Measurements from ENCODE around the gene FHIP2A.
"Not testable (repeated sequence)": the region's sequence is repeated elsewhere in the genome, so short reads cannot be mapped to it uniquely, and the experiment has no call there.

Gene FHIP2A, protein sequence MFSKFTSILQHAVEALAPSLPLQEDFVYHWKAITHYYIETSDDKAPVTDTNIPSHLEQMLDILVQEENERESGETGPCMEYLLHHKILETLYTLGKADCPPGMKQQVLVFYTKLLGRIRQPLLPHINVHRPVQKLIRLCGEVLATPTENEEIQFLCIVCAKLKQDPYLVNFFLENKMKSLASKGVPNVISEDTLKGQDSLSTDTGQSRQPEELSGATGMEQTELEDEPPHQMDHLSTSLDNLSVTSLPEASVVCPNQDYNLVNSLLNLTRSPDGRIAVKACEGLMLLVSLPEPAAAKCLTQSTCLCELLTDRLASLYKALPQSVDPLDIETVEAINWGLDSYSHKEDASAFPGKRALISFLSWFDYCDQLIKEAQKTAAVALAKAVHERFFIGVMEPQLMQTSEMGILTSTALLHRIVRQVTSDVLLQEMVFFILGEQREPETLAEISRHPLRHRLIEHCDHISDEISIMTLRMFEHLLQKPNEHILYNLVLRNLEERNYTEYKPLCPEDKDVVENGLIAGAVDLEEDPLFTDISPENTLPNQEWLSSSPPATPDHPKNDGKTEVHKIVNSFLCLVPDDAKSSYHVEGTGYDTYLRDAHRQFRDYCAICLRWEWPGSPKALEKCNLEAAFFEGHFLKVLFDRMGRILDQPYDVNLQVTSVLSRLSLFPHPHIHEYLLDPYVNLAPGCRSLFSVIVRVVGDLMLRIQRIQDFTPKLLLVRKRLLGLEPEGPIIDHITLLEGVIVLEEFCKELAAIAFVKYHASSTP

DNA sequence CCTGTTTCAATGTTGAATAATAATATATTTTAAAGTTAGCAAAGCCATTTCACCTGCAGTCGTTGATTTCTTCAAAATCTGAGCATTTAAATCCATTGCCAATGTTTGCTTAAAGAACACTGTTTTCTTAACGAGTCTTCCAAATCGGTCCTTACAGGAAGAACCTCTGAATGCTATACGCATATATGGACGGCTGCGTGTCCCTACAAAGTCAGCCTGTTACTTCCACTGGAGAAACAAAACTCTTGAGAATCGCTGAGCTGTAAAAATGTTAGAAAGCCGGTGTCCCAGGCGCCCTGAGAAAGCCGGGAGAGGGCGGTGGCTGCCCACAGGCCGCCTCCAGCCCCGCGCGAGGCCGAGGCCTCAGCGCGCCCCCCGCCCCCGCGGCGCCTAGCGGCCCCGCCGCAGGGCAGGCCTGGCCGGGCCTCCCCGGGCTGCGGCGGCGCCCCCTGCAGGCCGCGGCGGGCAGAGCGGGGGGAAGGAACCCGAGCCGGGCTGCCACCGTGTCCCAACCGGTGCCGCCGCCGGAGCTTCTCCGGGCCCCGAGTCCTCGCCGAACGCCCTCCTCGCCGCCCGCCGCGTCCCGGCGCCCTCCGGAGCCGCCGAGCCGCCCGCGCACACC is at the start of gene FHIP2A:
TSS of gene FHIP2A (plus strand) at position 488 of the 622 bp plus-strand sequence. CDS start 299 bp downstream, outside the sequence.
- Histone ChIP-seq H3K9me3 (ENCODE audit: control insufficient read depth in 5 of 5, low read length in 5 of 5) (no peaks in the 10 kb centered on the region), H3K4me1 (ENCODE audit: control insufficient read depth in 5 of 5, insufficient read depth in 5 of 5, low read length in 5 of 5) (peaks cover 0 to 44% (median 30%) of the 10 kb centered on the region in 5 donors), H3K27ac (ENCODE audit: low read depth, low read length) (peak within 1 kb of the TSS; percentile 93), H3K27me3 (ENCODE audit: control insufficient read depth in 5 of 5, insufficient read depth in 4 of 5, low read length in 5 of 5) (no peaks in the 10 kb centered on the region), H3K4me3 (ENCODE audit: low read depth in 1 of 5, low read length in 5 of 5) (peak within 1 kb of the TSS; percentile 69 to 90 (median 83)), H3K36me3 (ENCODE audit: control insufficient read depth in 5 of 5, insufficient read depth in 5 of 5, low read length in 5 of 5) (no peaks in the 10 kb centered on the region), H3K9ac (ENCODE audit: low read length in 5 of 5) (peak within 1 kb of the TSS; percentile 78 to 99 (median 93))

DNA sequence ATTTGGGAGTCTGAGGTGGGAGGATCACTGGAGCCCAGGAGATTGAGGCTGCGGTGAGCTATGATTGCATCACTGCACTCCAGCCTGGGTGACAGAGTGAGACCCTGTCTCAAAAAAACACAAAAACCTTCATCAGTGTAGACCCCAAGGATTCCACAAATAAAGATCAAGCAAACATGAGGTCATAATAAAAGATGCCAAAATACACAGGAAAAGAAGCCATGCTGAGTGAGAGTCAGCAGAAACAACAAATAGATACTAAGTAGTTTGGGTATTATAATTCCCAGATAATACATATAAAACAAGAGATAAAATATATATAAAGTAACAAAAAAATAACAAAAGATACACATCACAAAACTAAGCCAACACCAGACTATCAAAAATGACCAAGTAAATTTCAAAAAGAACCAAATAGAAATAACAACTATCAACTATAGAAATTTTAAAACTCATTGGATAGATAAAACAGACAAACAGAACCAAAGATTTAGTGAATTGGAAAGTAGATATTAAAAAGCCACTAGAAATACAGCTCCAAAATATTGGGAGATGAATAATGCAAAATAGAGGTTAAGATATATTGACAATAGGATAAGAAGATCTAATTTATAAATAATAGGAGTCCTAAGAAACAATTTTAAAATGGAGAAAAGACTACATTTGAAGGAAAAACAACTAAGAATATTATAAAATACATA is 48.9 kb upstream of the FHIP2A start:
- H3K27me3 ChIP-seq (ENCODE audit: control insufficient read depth in 5 of 5, insufficient read depth in 4 of 5, low read length in 5 of 5): no peaks in the 10 kb centered on the region
- no peaks in the 10 kb centered on the region for H3K9me3 ChIP-seq (ENCODE audit: control insufficient read depth in 5 of 5, low read length in 5 of 5)
- H3K4me1 ChIP-seq (ENCODE audit: control insufficient read depth in 5 of 5, insufficient read depth in 5 of 5, low read length in 5 of 5): peaks cover 0 to 10% (median 6%) of the 10 kb centered on the region in 5 donors
- no peak overlapping the region for H3K9ac ChIP-seq (ENCODE audit: low read length in 5 of 5)
- no peak overlapping the region for H3K4me3 ChIP-seq (ENCODE audit: low read depth in 1 of 5, low read length in 5 of 5)
- H3K36me3 ChIP-seq (ENCODE audit: control insufficient read depth in 5 of 5, insufficient read depth in 5 of 5, low read length in 5 of 5): no peaks in the 10 kb centered on the region
- no peak overlapping the region for H3K27ac ChIP-seq (ENCODE audit: low read depth, low read length)

DNA sequence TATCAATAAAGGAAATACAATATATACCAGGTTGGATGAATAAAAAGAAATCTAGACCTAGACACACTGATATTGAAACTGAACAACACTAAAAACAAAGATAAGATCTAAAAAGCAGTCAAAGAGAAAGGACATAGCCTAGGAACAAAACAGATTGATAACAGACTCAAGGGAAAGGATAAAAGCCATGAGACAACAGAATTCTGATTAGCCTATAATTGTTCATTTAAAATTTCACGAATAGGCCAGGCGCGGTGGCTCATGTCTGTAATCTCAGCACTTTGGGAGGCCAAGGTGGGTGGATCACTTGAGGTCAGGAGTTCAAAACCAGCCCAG is 48.4 kb upstream of the FHIP2A start:
- no peak overlapping the region for H3K27ac ChIP-seq (ENCODE audit: low read depth, low read length)
- H3K4me3 ChIP-seq (ENCODE audit: low read depth in 1 of 5, low read length in 5 of 5): no peak overlapping the region
- H3K9ac ChIP-seq (ENCODE audit: low read length in 5 of 5): no peak overlapping the region
- no peaks in the 10 kb centered on the region for H3K36me3 ChIP-seq (ENCODE audit: control insufficient read depth in 5 of 5, insufficient read depth in 5 of 5, low read length in 5 of 5)
- no peaks in the 10 kb centered on the region for H3K27me3 ChIP-seq (ENCODE audit: control insufficient read depth in 5 of 5, insufficient read depth in 4 of 5, low read length in 5 of 5)
- H3K9me3 ChIP-seq (ENCODE audit: control insufficient read depth in 5 of 5, low read length in 5 of 5): no peaks in the 10 kb centered on the region
- peaks cover 0 to 8% (median 5%) of the 10 kb centered on the region in 5 donors for H3K4me1 ChIP-seq (ENCODE audit: control insufficient read depth in 5 of 5, insufficient read depth in 5 of 5, low read length in 5 of 5)

DNA sequence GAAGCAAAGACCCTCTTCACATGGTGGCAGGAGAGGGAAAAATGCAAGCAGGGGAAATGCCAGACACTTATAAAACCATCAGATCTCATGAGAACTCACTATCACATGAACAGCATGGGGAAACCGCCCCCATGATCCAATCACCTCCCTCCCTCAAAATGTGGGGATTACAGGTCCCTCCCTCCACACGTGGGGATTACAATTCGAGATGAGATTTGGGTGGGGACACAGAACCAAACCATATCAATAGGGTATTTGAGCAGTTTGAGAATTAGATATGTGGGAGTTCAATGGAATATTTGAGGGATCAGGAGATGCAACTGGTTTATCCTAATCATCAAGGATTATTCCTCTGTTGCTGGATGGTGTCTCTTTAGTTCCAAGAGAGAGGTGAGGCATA is 46.5 kb upstream of the FHIP2A start:
- H3K4me3 ChIP-seq (ENCODE audit: low read depth in 1 of 5, low read length in 5 of 5); H3K4me1 ChIP-seq (ENCODE audit: control insufficient read depth in 5 of 5, insufficient read depth in 5 of 5, low read length in 5 of 5); H3K36me3 ChIP-seq (ENCODE audit: control insufficient read depth in 5 of 5, insufficient read depth in 5 of 5, low read length in 5 of 5); H3K27ac ChIP-seq (ENCODE audit: low read depth, low read length); H3K9me3 ChIP-seq (ENCODE audit: control insufficient read depth in 5 of 5, low read length in 5 of 5); H3K27me3 ChIP-seq (ENCODE audit: control insufficient read depth in 5 of 5, insufficient read depth in 4 of 5, low read length in 5 of 5); H3K9ac ChIP-seq (ENCODE audit: low read length in 5 of 5): not testable (repeated sequence)

DNA sequence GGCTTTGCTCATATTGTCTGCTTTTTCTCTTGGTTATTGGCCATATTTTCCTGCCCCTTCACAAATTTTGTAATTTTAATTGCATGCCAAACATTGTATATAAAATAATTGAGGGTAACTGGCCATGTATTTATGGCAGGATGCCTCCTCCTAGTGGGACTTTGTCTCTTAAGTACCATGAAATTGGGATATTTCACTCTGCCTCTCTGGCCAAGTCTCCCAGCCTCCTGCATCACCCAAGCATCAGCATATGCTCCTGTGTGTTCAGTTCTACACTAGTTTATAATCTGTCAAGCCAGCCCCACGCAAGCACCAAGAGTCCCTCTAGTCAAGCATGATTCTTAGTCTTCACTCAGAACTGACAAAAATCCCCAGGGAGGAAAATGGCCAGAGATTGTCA is 44.2 kb upstream of the FHIP2A start:
- Histone ChIP-seq H3K27me3 (ENCODE audit: control insufficient read depth in 5 of 5, insufficient read depth in 4 of 5, low read length in 5 of 5) (no peaks in the 10 kb centered on the region), H3K9me3 (ENCODE audit: control insufficient read depth in 5 of 5, low read length in 5 of 5) (no peaks in the 10 kb centered on the region), H3K9ac (ENCODE audit: low read length in 5 of 5) (no peak overlapping the region), H3K27ac (ENCODE audit: low read depth, low read length) (no peak overlapping the region), H3K4me1 (ENCODE audit: control insufficient read depth in 5 of 5, insufficient read depth in 5 of 5, low read length in 5 of 5) (peaks cover 0 to 14% (median 4%) of the 10 kb centered on the region in 5 donors), H3K36me3 (ENCODE audit: control insufficient read depth in 5 of 5, insufficient read depth in 5 of 5, low read length in 5 of 5) (no peaks in the 10 kb centered on the region), H3K4me3 (ENCODE audit: low read depth in 1 of 5, low read length in 5 of 5) (no peak overlapping the region)

DNA sequence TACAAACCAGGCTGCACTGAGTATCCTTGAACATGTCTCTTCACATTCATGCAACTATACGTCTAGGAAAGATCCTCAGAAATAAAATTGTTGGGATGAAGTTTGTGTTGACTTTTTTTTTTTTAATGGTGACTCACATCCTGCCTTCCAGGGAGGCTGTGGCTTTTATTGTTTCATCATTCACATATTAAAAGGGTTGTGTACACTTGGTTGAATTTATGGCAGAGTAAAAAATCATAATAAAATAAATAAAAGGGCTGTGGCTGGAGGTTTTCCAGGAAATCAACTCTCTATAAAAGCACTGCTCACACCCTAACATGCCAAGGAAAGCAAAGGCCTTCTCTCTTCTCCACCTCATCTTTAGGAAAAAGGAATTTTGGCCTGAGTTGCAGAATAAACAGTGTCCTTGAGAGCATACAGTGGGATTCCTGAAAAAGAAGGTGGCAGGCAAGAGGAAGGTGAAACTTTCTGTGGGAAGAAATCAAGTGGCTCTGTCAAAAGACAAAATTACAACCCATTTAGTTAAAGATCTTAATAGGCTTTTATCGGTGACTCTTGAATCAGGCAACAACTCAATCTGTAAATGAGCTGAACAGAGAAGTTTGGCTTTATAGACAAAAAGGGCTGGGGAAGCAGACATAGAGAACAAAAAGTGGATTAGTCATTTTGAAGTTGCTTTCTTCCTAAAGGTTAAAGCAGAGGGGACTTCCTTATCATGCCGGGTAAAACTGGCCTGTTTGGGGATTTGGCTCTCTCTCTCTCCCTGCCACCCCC is 41.6 kb upstream of the FHIP2A start:
- peak overlapping the region; percentile 29 for H3K27ac ChIP-seq (ENCODE audit: low read depth, low read length)
- H3K36me3 ChIP-seq (ENCODE audit: control insufficient read depth in 5 of 5, insufficient read depth in 5 of 5, low read length in 5 of 5): no peaks in the 10 kb centered on the region
- H3K4me3 ChIP-seq (ENCODE audit: low read depth in 1 of 5, low read length in 5 of 5): no peak overlapping the region
- H3K9me3 ChIP-seq (ENCODE audit: control insufficient read depth in 5 of 5, low read length in 5 of 5): no peaks in the 10 kb centered on the region
- H3K4me1 ChIP-seq (ENCODE audit: control insufficient read depth in 5 of 5, insufficient read depth in 5 of 5, low read length in 5 of 5): peaks cover 0 to 18% (median 0%) of the 10 kb centered on the region in 5 donors
- H3K27me3 ChIP-seq (ENCODE audit: control insufficient read depth in 5 of 5, insufficient read depth in 4 of 5, low read length in 5 of 5): no peaks in the 10 kb centered on the region
- H3K9ac ChIP-seq (ENCODE audit: low read length in 5 of 5): no peak overlapping the region

DNA sequence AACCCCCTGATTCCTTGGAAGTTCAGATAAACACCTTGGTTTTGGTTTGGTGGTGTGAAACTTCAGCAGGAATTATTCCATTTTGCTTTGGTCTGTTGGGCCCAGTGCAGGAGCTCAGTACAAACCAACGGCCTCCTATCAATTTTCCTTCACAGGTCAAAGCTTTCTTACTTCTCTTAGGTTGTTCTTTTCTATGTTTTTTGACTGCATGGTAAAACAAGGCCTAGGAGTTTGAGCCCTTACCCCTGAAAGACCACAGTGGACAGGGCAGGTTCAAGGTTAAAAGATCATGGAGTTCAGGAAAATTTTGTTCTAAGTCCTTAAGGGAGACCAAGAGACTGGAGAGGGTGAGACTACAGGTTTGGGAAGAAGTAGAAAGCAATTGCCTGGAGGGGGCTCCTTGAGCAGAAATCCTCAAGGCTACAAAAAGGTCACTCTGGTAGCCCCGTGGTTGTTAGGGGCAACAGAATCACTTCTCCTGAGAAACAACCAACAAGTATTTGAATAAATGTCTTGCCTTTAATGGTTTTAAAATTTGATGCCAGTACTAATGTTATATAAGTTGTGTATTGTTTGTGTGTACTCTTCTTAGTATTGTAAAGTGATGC is 40.9 kb upstream of the FHIP2A start:
- no peaks in the 10 kb centered on the region for H3K9me3 ChIP-seq (ENCODE audit: control insufficient read depth in 5 of 5, low read length in 5 of 5)
- H3K9ac ChIP-seq (ENCODE audit: low read length in 5 of 5): no peak overlapping the region
- H3K36me3 ChIP-seq (ENCODE audit: control insufficient read depth in 5 of 5, insufficient read depth in 5 of 5, low read length in 5 of 5): no peaks in the 10 kb centered on the region
- H3K27me3 ChIP-seq (ENCODE audit: control insufficient read depth in 5 of 5, insufficient read depth in 4 of 5, low read length in 5 of 5): no peaks in the 10 kb centered on the region
- H3K4me1 ChIP-seq (ENCODE audit: control insufficient read depth in 5 of 5, insufficient read depth in 5 of 5, low read length in 5 of 5): peaks cover 0 to 18% (median 0%) of the 10 kb centered on the region in 5 donors
- no peak overlapping the region for H3K4me3 ChIP-seq (ENCODE audit: low read depth in 1 of 5, low read length in 5 of 5)
- H3K27ac ChIP-seq (ENCODE audit: low read depth, low read length): peak overlapping the region; percentile 29

DNA sequence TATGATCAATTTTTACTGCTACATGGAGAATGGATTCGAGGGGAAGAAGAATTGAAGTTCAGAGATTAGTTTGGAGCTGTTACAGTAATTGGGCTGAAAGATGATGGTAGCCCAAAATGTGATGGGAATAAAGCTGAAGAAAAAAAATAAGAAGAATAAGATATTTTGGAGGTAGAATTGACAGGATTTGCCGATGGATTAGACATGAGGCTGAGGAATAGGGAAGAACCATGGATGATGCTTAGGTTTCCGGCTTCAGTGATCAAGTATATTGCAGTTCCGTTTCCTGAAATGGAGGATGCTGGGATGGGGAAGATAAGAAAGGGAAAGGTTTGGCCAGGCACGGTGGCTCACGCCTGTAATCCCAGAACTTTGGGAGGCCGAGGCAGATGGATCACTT is 38.9 kb upstream of the FHIP2A start:
- no peak overlapping the region for H3K4me3 ChIP-seq (ENCODE audit: low read depth in 1 of 5, low read length in 5 of 5)
- H3K4me1 ChIP-seq (ENCODE audit: control insufficient read depth in 5 of 5, insufficient read depth in 5 of 5, low read length in 5 of 5): peaks cover 0 to 18% (median 0%) of the 10 kb centered on the region in 5 donors
- H3K36me3 ChIP-seq (ENCODE audit: control insufficient read depth in 5 of 5, insufficient read depth in 5 of 5, low read length in 5 of 5): no peaks in the 10 kb centered on the region
- no peaks in the 10 kb centered on the region for H3K27me3 ChIP-seq (ENCODE audit: control insufficient read depth in 5 of 5, insufficient read depth in 4 of 5, low read length in 5 of 5)
- no peaks in the 10 kb centered on the region for H3K9me3 ChIP-seq (ENCODE audit: control insufficient read depth in 5 of 5, low read length in 5 of 5)
- no peak overlapping the region for H3K27ac ChIP-seq (ENCODE audit: low read depth, low read length)
- H3K9ac ChIP-seq (ENCODE audit: low read length in 5 of 5): no peak overlapping the region

DNA sequence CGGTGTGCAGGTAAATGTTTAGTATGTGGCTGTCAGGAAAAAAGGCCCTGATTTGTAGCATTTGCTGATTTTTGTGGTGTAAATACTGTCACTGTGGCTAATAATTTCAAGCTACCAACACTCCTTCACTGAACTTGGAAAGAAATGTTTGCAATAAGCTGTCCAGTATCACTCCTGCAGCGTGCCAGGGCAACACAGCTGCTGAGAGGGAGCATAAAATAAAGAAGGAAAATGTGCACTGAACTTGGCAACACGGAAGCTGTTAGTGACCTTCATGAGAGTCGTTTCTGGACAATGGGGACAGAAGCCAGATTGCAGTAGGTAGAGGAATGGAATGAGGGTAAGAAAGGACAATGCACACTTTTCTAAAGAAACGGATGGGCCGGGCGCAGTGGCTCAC is 37.9 kb upstream of the FHIP2A start:
- Histone ChIP-seq H3K9ac (ENCODE audit: low read length in 5 of 5) (no peak overlapping the region), H3K27me3 (ENCODE audit: control insufficient read depth in 5 of 5, insufficient read depth in 4 of 5, low read length in 5 of 5) (no peaks in the 10 kb centered on the region), H3K4me1 (ENCODE audit: control insufficient read depth in 5 of 5, insufficient read depth in 5 of 5, low read length in 5 of 5) (peaks cover 0 to 18% (median 0%) of the 10 kb centered on the region in 5 donors), H3K9me3 (ENCODE audit: control insufficient read depth in 5 of 5, low read length in 5 of 5) (no peaks in the 10 kb centered on the region), H3K36me3 (ENCODE audit: control insufficient read depth in 5 of 5, insufficient read depth in 5 of 5, low read length in 5 of 5) (no peaks in the 10 kb centered on the region), H3K27ac (ENCODE audit: low read depth, low read length) (no peak overlapping the region), H3K4me3 (ENCODE audit: low read depth in 1 of 5, low read length in 5 of 5) (no peak overlapping the region)
